Muscle layer of colon (tissue), 2 donors: ENCODE results near the gene SF3B1.

Experiments used
- H3K27ac ChIP-seq: one replicate; pipeline ENCODE4 v1.7.0; 2013; ENCODE audit warnings: low read depth, mild to moderate bottlenecking, low read length, moderate library complexity
- H3K27me3 ChIP-seq, 2 donors: one replicate each; pipeline ENCODE4 v1.7.0; 2013; ENCODE audit warnings: low read length in 2 of 2, mild to moderate bottlenecking in 2 of 2; ENCODE audit not compliant: insufficient read depth in 2 of 2, control insufficient read depth in 1 of 2
- H3K36me3 ChIP-seq: one replicate; pipeline ENCODE4 v1.7.0; 2013; ENCODE audit warnings: mild to moderate bottlenecking, low read length; ENCODE audit not compliant: insufficient read depth
- H3K4me1 ChIP-seq: one replicate; pipeline ENCODE4 v1.7.0; 2013; ENCODE audit warnings: mild to moderate bottlenecking, low read length; ENCODE audit not compliant: insufficient read depth
- H3K4me3 ChIP-seq, 2 donors: one replicate each; pipeline ENCODE4 v1.7.0; 2013; ENCODE audit warnings: low read length in 2 of 2, low read depth in 1 of 2, mild to moderate bottlenecking in 1 of 2, moderate library complexity in 1 of 2
- H3K9ac ChIP-seq: one replicate; pipeline ENCODE4 v1.7.0; 2013; ENCODE audit warnings: low read length
- H3K9me3 ChIP-seq: one replicate; pipeline ENCODE4 v1.7.0; 2013; ENCODE audit warnings: mild to moderate bottlenecking, low read length
- donor health status: abdominal sarcoma.
- donor health status: Adenocarcinoma of cecum.

Gene SF3B1

GRCh38 chr2:197431858-197432257, 3.0 kb downstream of the SF3B1 start:
- no peak overlapping the region for H3K9ac ChIP-seq
- no peaks in the 10 kb centered on the region for H3K36me3 ChIP-seq
- peaks cover 51% of the 10 kb centered on the region for H3K4me1 ChIP-seq
- H3K9me3 ChIP-seq = no peaks in the 10 kb centered on the region
- no peak overlapping the region for H3K4me3 ChIP-seq
- H3K27ac ChIP-seq = no peak overlapping the region
- H3K27me3 ChIP-seq = no peaks in the 10 kb centered on the region

- H3K4me3 ChIP-seq = no peak overlapping the region
- H3K9ac ChIP-seq = no peak overlapping the region
- peaks cover 48% of the 10 kb centered on the region for H3K4me1 ChIP-seq
- H3K27me3 ChIP-seq = no peaks in the 10 kb centered on the region
- no peaks in the 10 kb centered on the region for H3K36me3 ChIP-seq
- no peak overlapping the region for H3K27ac ChIP-seq
- no peaks in the 10 kb centered on the region for H3K9me3 ChIP-seq
Observed at GRCh38 chr2:197427986-197428385, 6.8 kb downstream of the SF3B1 start.

GRCh38 chr2:197426723-197427603, 7.9 kb downstream of the SF3B1 start:
- peaks cover 38% of the 10 kb centered on the region for H3K4me1 ChIP-seq
- no peak overlapping the region for H3K27ac ChIP-seq
- no peaks in the 10 kb centered on the region for H3K9me3 ChIP-seq
- H3K4me3 ChIP-seq = no peak overlapping the region
- H3K36me3 ChIP-seq = no peaks in the 10 kb centered on the region
- no peaks in the 10 kb centered on the region for H3K27me3 ChIP-seq
- H3K9ac ChIP-seq = no peak overlapping the region

GRCh38 chr2:197425550-197425949, 9.3 kb downstream of the SF3B1 start:
- Histone ChIP-seq H3K4me3 (no peak overlapping the region), H3K27ac (no peak overlapping the region), H3K4me1 (peaks cover 24% of the 10 kb centered on the region), H3K27me3 (no peaks in the 10 kb centered on the region), H3K36me3 (peaks cover under 1% of the 10 kb centered on the region), H3K9me3 (no peaks in the 10 kb centered on the region), H3K9ac (no peak overlapping the region)

- Histone ChIP-seq H3K9me3 (no peaks in the 10 kb centered on the region), H3K4me1 (peaks cover 19% of the 10 kb centered on the region), H3K36me3 (peaks cover 13% of the 10 kb centered on the region)
Observed at GRCh38 chr2:197423307-197423706, 11.5 kb downstream of the SF3B1 start.

GRCh38 chr2:197419438-197419837, 15.4 kb downstream of the SF3B1 start:
- Histone ChIP-seq H3K36me3 (peaks cover 41% of the 10 kb centered on the region), H3K27me3 (no peaks in the 10 kb centered on the region), H3K4me1 (no peaks in the 10 kb centered on the region), H3K27ac (no peak overlapping the region), H3K9ac (no peak overlapping the region), H3K9me3 (no peaks in the 10 kb centered on the region), H3K4me3 (no peak overlapping the region)

More at GRCh38 chr2:197423307-197423706, 11.5 kb downstream of the SF3B1 start:
- Histone ChIP-seq H3K27ac (no peak overlapping the region), H3K27me3 (no peaks in the 10 kb centered on the region), H3K4me3 (no peak overlapping the region), H3K9ac (no peak overlapping the region)

- H3K4me1 ChIP-seq = no peaks in the 10 kb centered on the region
- no peak overlapping the region for H3K9ac ChIP-seq
- no peaks in the 10 kb centered on the region for H3K9me3 ChIP-seq
- H3K27me3 ChIP-seq = no peaks in the 10 kb centered on the region
- H3K27ac ChIP-seq = no peak overlapping the region
- H3K4me3 ChIP-seq = no peak overlapping the region
- H3K36me3 ChIP-seq = peaks cover 62% of the 10 kb centered on the region
Observed at GRCh38 chr2:197416268-197416667, 18.6 kb downstream of the SF3B1 start.

- H3K4me1 ChIP-seq = no peaks in the 10 kb centered on the region
- H3K27ac ChIP-seq = no peak overlapping the region
- no peaks in the 10 kb centered on the region for H3K27me3 ChIP-seq
- H3K36me3 ChIP-seq = peaks cover 68% of the 10 kb centered on the region
- H3K9ac ChIP-seq = no peak overlapping the region
- H3K4me3 ChIP-seq = no peak overlapping the region
- no peaks in the 10 kb centered on the region for H3K9me3 ChIP-seq
Observed at GRCh38 chr2:197414515-197414914, 20.3 kb downstream of the SF3B1 start.

- Histone ChIP-seq H3K27me3 (no peaks in the 10 kb centered on the region), H3K9me3 (no peaks in the 10 kb centered on the region), H3K36me3 (peaks cover 73% of the 10 kb centered on the region), H3K9ac (no peak overlapping the region), H3K27ac (no peak overlapping the region), H3K4me1 (no peaks in the 10 kb centered on the region), H3K4me3 (no peak overlapping the region)
Observed at GRCh38 chr2:197414039-197414438, 20.8 kb downstream of the SF3B1 start.

GRCh38 chr2:197405582-197405981, 29.2 kb downstream of the SF3B1 start:
- no peak overlapping the region for H3K9ac ChIP-seq
- no peaks in the 10 kb centered on the region for H3K4me1 ChIP-seq
- H3K9me3 ChIP-seq = no peaks in the 10 kb centered on the region
- H3K27ac ChIP-seq = no peak overlapping the region
- H3K4me3 ChIP-seq = no peak overlapping the region
- no peaks in the 10 kb centered on the region for H3K27me3 ChIP-seq
- peaks cover 80% of the 10 kb centered on the region for H3K36me3 ChIP-seq

GRCh38 chr2:197399887-197400540, 34.8 kb downstream of the SF3B1 start:
- Histone ChIP-seq H3K27me3 (no peaks in the 10 kb centered on the region), H3K9me3 (no peaks in the 10 kb centered on the region), H3K36me3 (peaks cover 81% of the 10 kb centered on the region), H3K9ac (no peak overlapping the region), H3K4me3 (no peak overlapping the region), H3K4me1 (no peaks in the 10 kb centered on the region), H3K27ac (no peak overlapping the region)
